Measurements from ENCODE around the gene ADAM15.

GRCh38 chr1:155060736-155061135, 9.6 kb downstream of the ADAM15 start:
- TF ChIP-seq CTCF (IDR thresholded peaks at IDR 0.05; ENCODE audit: insufficient read depth, low read depth, low read length) (no peak), EZH2 (IDR thresholded peaks at IDR 0.05; ENCODE audit: insufficient read depth, low read length) (no peak)

Data from astrocyte (in vitro differentiated cells and primary cell).